HFF-Myc (cell line): ENCODE measurements around the gene CRYBA2.

Experiments used
- DNase-seq: peaks from one replicate; pipeline ENCODE4 v3.0.0-alpha.2; 2011; ENCODE audit warnings: low read depth; ENCODE audit errors: extremely low read depth
- H3K4me3 ChIP-seq: replicated peaks from 2 replicates; pipeline ENCODE4 v1.5.1; 2011; ENCODE audit warnings: low read depth, mild to moderate bottlenecking, control low read depth, low read length
- CTCF ChIP-seq: IDR thresholded peaks from 2 replicates; pipeline ENCODE4 v1.5.1; 2012; ENCODE audit warnings: mild to moderate bottlenecking, low read depth, low read length, control low read depth; ENCODE audit errors: missing control alignments

CRYBA2 gene

GRCh38 chr2:218961229-218961628 is 32.0 kb downstream of the CRYBA2 start:
- DNase-seq: no peak
- no peak overlapping the region for H3K4me3 ChIP-seq
- no peak for TF ChIP-seq CTCF

- no peak for DNase-seq
- no peak for TF ChIP-seq CTCF
- H3K4me3 ChIP-seq: no peak overlapping the region
Observed at GRCh38 chr2:218960309-218961165, 32.7 kb downstream of the CRYBA2 start.

DNA sequence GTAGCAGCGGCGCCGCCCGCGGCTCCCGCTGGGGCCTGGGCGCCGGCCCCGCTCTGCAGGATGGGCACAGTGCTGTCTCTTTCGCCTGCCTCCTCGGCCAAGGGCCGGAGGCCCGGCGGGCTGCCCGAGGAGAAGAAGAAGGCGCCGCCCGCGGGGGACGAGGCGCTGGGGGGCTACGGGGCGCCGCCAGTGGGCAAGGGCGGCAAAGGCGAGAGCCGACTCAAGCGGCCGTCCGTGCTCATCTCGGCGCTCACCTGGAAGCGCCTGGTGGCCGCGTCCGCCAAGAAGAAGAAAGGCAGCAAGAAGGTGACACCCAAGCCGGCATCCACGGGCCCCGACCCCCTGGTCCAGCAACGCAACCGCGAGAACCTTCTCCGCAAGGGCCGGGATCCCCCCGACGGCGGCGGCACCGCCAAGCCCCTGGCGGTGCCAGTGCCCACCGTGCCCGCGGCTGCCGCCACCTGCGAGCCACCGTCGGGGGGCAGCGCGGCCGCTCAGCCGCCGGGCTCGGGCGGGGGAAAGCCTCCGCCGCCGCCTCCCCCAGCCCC is 33.4 kb downstream of the CRYBA2 start:
- no peak for TF ChIP-seq CTCF

GRCh38 chr2:218959141-218959731 is 34.0 kb downstream of the CRYBA2 start, which contains the start of gene CDK5R2:
CDK5R2 (plus strand) TSS chr2:218959666; CDS start chr2:218959821, 155 bp downstream.
- peak; percentile 46 for DNase-seq
- TF ChIP-seq CTCF: no peak
- peak within 1 kb of the TSS; percentile 30 for H3K4me3 ChIP-seq

More for the DNA sequence above, 33.4 kb downstream of the CRYBA2 start:
- H3K4me3 ChIP-seq: peak overlapping the region; percentile 30
- no peak for DNase-seq

GRCh38 chr2:218958276-218958675 is 34.9 kb downstream of the CRYBA2 start:
- H3K4me3 ChIP-seq: no peak overlapping the region
- DNase-seq: no peak
- TF ChIP-seq CTCF: no peak

DNA sequence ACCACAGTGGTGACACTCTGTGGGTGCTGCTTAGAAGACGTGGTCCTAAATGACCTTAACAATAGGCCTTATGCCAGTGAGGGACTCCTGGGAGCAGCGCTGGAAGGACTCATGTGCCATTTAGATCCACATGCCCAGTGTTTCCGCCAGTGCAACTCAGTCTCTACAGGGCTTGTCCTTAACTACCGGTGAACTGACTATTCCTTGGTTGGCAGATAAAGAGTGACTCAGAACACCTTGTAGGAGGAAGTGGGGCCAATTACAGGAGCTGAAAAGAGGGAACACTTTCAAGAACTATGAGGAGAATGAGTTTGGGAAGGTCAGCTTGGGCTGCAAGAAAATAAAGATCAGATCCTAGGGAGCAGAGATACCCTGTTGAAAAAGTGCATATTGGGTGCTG is 35.6 kb downstream of the CRYBA2 start:
- DNase-seq: no peak
- no peak for TF ChIP-seq CTCF
- H3K4me3 ChIP-seq: no peak overlapping the region
